ENCODE data around the gene SUPT4H1.

Gene SUPT4H1

GRCh38 chr17:58306131-58306951 is 45.7 kb downstream of the SUPT4H1 start:
- H3K27ac Mint-ChIP-seq = peak overlapping the region; percentile 56
- H3K4me1 Mint-ChIP-seq = no peaks in the 10 kb centered on the region
- no peak for DNase-seq (ENCODE audit: low spot score in 2 of 2)
- no peak overlapping the region for H3K4me3 Mint-ChIP-seq
- H3K36me3 Mint-ChIP-seq = peaks cover 14% of the 10 kb centered on the region
- no peak for ATAC-seq
- no peaks in the 10 kb centered on the region for H3K9me3 Mint-ChIP-seq

GRCh38 chr17:58305626-58306025 is 46.4 kb downstream of the SUPT4H1 start:
- Mint-ChIP-seq H3K27ac (no peak overlapping the region), H3K4me3 (no peak overlapping the region), H3K36me3 (peaks cover 14% of the 10 kb centered on the region), H3K9me3 (no peaks in the 10 kb centered on the region), H3K4me1 (no peaks in the 10 kb centered on the region)
- DNase-seq (ENCODE audit: low spot score in 2 of 2) (no peak), ATAC-seq (no peak)

GRCh38 chr17:58304750-58305486 is 47.1 kb downstream of the SUPT4H1 start:
- Mint-ChIP-seq H3K9me3 (no peaks in the 10 kb centered on the region), H3K4me3 (no peak overlapping the region), H3K27ac (peak overlapping the region; percentile 69), H3K36me3 (peaks cover 7% of the 10 kb centered on the region), H3K4me1 (no peaks in the 10 kb centered on the region)
- ATAC-seq (no peak), DNase-seq (ENCODE audit: low spot score in 2 of 2) (no peak)

- no peak overlapping the region for H3K4me3 Mint-ChIP-seq
- peaks cover 6% of the 10 kb centered on the region for H3K36me3 Mint-ChIP-seq
- peak; percentile 48 to 78 for DNase-seq (ENCODE audit: low spot score in 2 of 2)
- ATAC-seq = peak; percentile 82
- H3K9me3 Mint-ChIP-seq = no peaks in the 10 kb centered on the region
- H3K4me1 Mint-ChIP-seq = no peaks in the 10 kb centered on the region
- peak overlapping the region; percentile 69 for H3K27ac Mint-ChIP-seq
Observed at GRCh38 chr17:58303971-58304749, 47.8 kb downstream of the SUPT4H1 start.

GRCh38 chr17:58302919-58303585 is 48.9 kb downstream of the SUPT4H1 start:
- Mint-ChIP-seq H3K9me3 (no peaks in the 10 kb centered on the region), H3K36me3 (peaks cover 3% of the 10 kb centered on the region), H3K4me1 (no peaks in the 10 kb centered on the region), H3K27ac (peak overlapping the region; percentile 69), H3K4me3 (no peak overlapping the region)
- ATAC-seq (no peak), DNase-seq (ENCODE audit: low spot score in 2 of 2) (peak in 1 of 2 donors; percentile 45)

- ATAC-seq = no peak
- peak overlapping the region; percentile 69 for H3K27ac Mint-ChIP-seq
- no peak for DNase-seq (ENCODE audit: low spot score in 2 of 2)
- H3K4me3 Mint-ChIP-seq = no peak overlapping the region
- H3K4me1 Mint-ChIP-seq = no peaks in the 10 kb centered on the region
- H3K9me3 Mint-ChIP-seq = no peaks in the 10 kb centered on the region
- no peaks in the 10 kb centered on the region for H3K36me3 Mint-ChIP-seq
Observed at GRCh38 chr17:58302171-58302918, 49.7 kb downstream of the SUPT4H1 start.

GRCh38 chr17:58301504-58302150 is 50.4 kb downstream of the SUPT4H1 start:
- no peaks in the 10 kb centered on the region for H3K9me3 Mint-ChIP-seq
- H3K36me3 Mint-ChIP-seq = no peaks in the 10 kb centered on the region
- H3K27ac Mint-ChIP-seq = no peak overlapping the region
- H3K4me1 Mint-ChIP-seq = no peaks in the 10 kb centered on the region
- DNase-seq (ENCODE audit: low spot score in 2 of 2) (peak in 1 of 2 donors; percentile 39), ATAC-seq (no peak)
- H3K4me3 Mint-ChIP-seq = no peak overlapping the region

- Mint-ChIP-seq H3K9me3 (no peaks in the 10 kb centered on the region), H3K36me3 (no peaks in the 10 kb centered on the region), H3K4me1 (no peaks in the 10 kb centered on the region), H3K27ac (no peak overlapping the region), H3K4me3 (no peak overlapping the region)
- ATAC-seq (no peak), DNase-seq (ENCODE audit: low spot score in 2 of 2) (peak in 1 of 2 donors; percentile 32)
Observed at GRCh38 chr17:58300336-58300735, 51.7 kb downstream of the SUPT4H1 start.

All from stimulated activated effector memory CD8-positive, alpha-beta T cell treated with anti-CD3 and anti-CD28 coated beads, Interleukin-12 subunit alpha, Interleukin-12 subunit beta, amount 100 ng/mL, for 72 hours (primary cell).